Keratinocyte (primary cell): ENCODE measurements around the gene IFFO2. TPM values are rescaled to one million over a fixed set of nuclear protein-coding genes. Genes with fewer than 3 reads are reported as not detected.
A peak's percentile ranks its signal among the peaks of the same experiment; 100 is the strongest.

ENCODE experiments used
- DNase-seq: peaks from one replicate; pipeline ENCODE4 v3.0.0-alpha.2; 2011; ENCODE audit warnings: low read depth, missing footprints, low spot score
- FAIRE-seq: peaks from 2 replicates; lab custom pipeline; 2011; peaks lifted over from hg19 to GRCh38; lab: Jason Lieb, UNC
- H2AFZ ChIP-seq: 2 replicates; pipeline ENCODE4 v1.6.0; 2012; ENCODE audit warnings: low read length, control low read depth, inconsistent platforms; ENCODE audit not compliant: control insufficient read depth
- H3K27ac ChIP-seq: 2 replicates; pipeline ENCODE4 v1.5.1; 2011; ENCODE audit warnings: low read length; ENCODE audit not compliant: control insufficient read depth, insufficient read depth
- H3K27me3 ChIP-seq: 3 replicates; pipeline ENCODE4 v1.6.0; 2011; ENCODE audit warnings: low read length; ENCODE audit not compliant: control insufficient read depth, insufficient read depth; ENCODE audit errors: extremely low read depth
- H3K36me3 ChIP-seq, 2 experiments: 2 replicates in 1 of 2; 3 replicates in 1 of 2; pipeline ENCODE4 v1.5.1; 2011; ENCODE audit warnings: low read length in 2 of 2, mild to moderate bottlenecking in 1 of 2; ENCODE audit not compliant: control insufficient read depth in 2 of 2, insufficient read depth in 2 of 2; ENCODE audit errors: extremely low read depth in 1 of 2
- H3K4me1 ChIP-seq: 3 replicates; pipeline ENCODE4 v1.5.1; 2011; ENCODE audit warnings: low read length; ENCODE audit not compliant: control insufficient read depth, insufficient read depth; ENCODE audit errors: extremely low read depth
- H3K4me2 ChIP-seq: 3 replicates; pipeline ENCODE4 v1.6.0; 2011; ENCODE audit warnings: low read depth, low read length; ENCODE audit not compliant: control insufficient read depth, insufficient read depth; ENCODE audit errors: extremely low read depth
- H3K4me3 ChIP-seq, 3 experiments: fragments of 200-600 bp in 1 of 3; sonication (generic) in 1 of 3; 2 replicates in 2 of 3; 3 replicates in 1 of 3; pipeline ENCODE4 v1.5.1; 2011 to 2016; ENCODE audit warnings: low read length in 3 of 3, mild to moderate bottlenecking in 3 of 3, control low read depth in 2 of 3, inconsistent platforms in 1 of 3, low read depth in 1 of 3, mixed read lengths in 1 of 3, mixed run types in 1 of 3, moderate library complexity in 1 of 3; ENCODE audit not compliant: control insufficient read depth in 2 of 3, insufficient read depth in 2 of 3; ENCODE audit errors: extremely low read depth in 1 of 3
- H3K79me2 ChIP-seq: 2 replicates; pipeline ENCODE4 v1.6.0; 2012; ENCODE audit warnings: low read length; ENCODE audit not compliant: control insufficient read depth, insufficient read depth
- H3K9ac ChIP-seq: 3 replicates; pipeline ENCODE4 v1.6.0; 2011; ENCODE audit warnings: low read length; ENCODE audit not compliant: control insufficient read depth, insufficient read depth; ENCODE audit errors: extremely low read depth
- H3K9me1 ChIP-seq: 3 replicates; pipeline ENCODE4 v1.6.0; 2011; ENCODE audit warnings: low read length; ENCODE audit not compliant: control insufficient read depth, insufficient read depth; ENCODE audit errors: extremely low read depth
- H3K9me3 ChIP-seq: 2 replicates; pipeline ENCODE4 v1.5.1; 2012; ENCODE audit warnings: low read depth, low read length; ENCODE audit not compliant: control insufficient read depth
- H4K20me1 ChIP-seq: 3 replicates; pipeline ENCODE4 v1.6.0; 2011; ENCODE audit warnings: low read length; ENCODE audit not compliant: control insufficient read depth, insufficient read depth; ENCODE audit errors: extremely low read depth
- EZH2 ChIP-seq: IDR thresholded peaks from one replicate; pipeline ENCODE4 v1.6.1; 2012; ENCODE audit warnings: inconsistent platforms, mild to moderate bottlenecking, low read length, moderate library complexity
- dilution Hi-C: fragments of 300-500 bp; cut with MboI; formaldehyde crosslinking; loops from one replicate; pipeline ENCODE4 v1.7.0; 2020; ENCODE audit warnings: low sequenced_read_pairs; ENCODE audit not compliant: extremely low pct_ligation_motif_present
- polyA plus RNA-seq, 5 experiments: library from polyadenylated mRNA; depleted of rRNA in 3 of 5; stranded (reverse) in 3 of 5; stranded (forward) in 1 of 5; unstranded in 1 of 5; fragments of >200 nt; gene quantifications; 1 replicate in 1 of 5; 2 replicates in 3 of 5; 3 replicates in 1 of 5; pipeline versions ENCODE4 v1.2.1 to v1.2.3, GENCODE V29; 2011 to 2012; ENCODE audit warnings: missing spikeins in 2 of 5, low read depth in 1 of 5, low replicate concordance in 1 of 5
- TF ChIP-seq, protein P1 (sequence below), 3 experiments: IDR thresholded peaks in 1 of 3; conservative IDR thresholded peaks in 1 of 3; optimal IDR thresholded peaks in 1 of 3; 2 replicates in 2 of 3; 3 replicates in 1 of 3; pipeline versions ENCODE3 to v1.5.1; 2011; ENCODE audit warnings: low read length in 3 of 3, mild to moderate bottlenecking in 3 of 3, moderate library complexity in 2 of 3, control low read depth in 1 of 3, inconsistent platforms in 1 of 3; ENCODE audit not compliant: insufficient read depth in 2 of 3; ENCODE audit errors: extremely low read depth in 1 of 3

IFFO2 gene
- polyA plus RNA-seq, 1 donor (not counting 4 experiments of a cell fraction or from before 2014, with no cell fraction given), result 57.9 TPM

DNA sequence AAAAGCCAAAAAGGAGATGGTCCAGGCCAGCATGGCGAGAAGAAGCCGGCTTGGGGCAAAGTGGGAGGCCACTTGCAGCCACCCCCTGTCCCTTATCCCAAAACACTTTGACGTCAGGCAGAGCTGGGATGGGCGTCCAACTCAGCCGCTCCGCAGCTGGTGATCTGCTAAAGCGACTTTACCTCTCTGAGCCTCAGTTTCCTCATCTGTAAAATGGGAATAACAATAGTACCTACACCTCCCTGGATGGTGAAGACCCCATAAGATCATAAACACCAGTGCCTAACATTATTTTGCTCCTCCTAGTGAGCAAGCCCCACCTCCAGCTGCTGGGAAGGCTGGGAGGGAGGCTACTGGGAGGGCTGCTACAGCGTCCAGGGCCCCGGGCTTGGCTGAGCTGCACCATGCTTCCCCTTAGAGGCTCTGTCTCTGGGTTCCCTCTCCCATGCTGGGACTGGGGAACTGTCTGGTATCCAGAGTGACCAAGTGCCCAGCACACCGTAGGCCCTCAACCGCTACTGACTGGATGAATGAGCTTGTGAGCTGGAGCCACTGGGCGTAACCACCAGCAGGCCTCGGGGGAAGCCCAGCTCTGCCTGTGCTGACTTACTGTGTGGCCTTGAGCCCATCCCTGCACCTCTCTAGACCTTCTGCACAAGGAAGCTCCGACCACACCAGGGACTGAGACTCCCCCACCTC is 18.3 kb downstream of the IFFO2 start:
- H3K36me3 ChIP-seq, result peaks cover 7 to 25% of the 10 kb centered on the region in 2 experiments
- H3K79me2 ChIP-seq, result peaks cover 96% of the 10 kb centered on the region
- H3K4me2 ChIP-seq, result peak overlapping the region; percentile 60
- no peak overlapping the region for H3K4me3 ChIP-seq
- DNase-seq (no peak), FAIRE-seq (peak; percentile 53)
- peaks cover 2% of the 10 kb centered on the region for H4K20me1 ChIP-seq
- H3K27me3 ChIP-seq, result no peaks in the 10 kb centered on the region
- H3K4me1 ChIP-seq, result peaks cover 75% of the 10 kb centered on the region
- no peaks in the 10 kb centered on the region for H3K9me3 ChIP-seq
- H3K9me1 ChIP-seq, result peaks cover 10% of the 10 kb centered on the region
- peak overlapping the region; percentile 65 for H3K9ac ChIP-seq
- dilution Hi-C loops, result no loop called here
- TF ChIP-seq, protein P1, sequence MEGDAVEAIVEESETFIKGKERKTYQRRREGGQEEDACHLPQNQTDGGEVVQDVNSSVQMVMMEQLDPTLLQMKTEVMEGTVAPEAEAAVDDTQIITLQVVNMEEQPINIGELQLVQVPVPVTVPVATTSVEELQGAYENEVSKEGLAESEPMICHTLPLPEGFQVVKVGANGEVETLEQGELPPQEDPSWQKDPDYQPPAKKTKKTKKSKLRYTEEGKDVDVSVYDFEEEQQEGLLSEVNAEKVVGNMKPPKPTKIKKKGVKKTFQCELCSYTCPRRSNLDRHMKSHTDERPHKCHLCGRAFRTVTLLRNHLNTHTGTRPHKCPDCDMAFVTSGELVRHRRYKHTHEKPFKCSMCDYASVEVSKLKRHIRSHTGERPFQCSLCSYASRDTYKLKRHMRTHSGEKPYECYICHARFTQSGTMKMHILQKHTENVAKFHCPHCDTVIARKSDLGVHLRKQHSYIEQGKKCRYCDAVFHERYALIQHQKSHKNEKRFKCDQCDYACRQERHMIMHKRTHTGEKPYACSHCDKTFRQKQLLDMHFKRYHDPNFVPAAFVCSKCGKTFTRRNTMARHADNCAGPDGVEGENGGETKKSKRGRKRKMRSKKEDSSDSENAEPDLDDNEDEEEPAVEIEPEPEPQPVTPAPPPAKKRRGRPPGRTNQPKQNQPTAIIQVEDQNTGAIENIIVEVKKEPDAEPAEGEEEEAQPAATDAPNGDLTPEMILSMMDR (optimal IDR thresholded peaks at IDR 0.05 in 1 of 3, IDR thresholded peaks at IDR 0.05 in 1 of 3, conservative IDR thresholded peaks at IDR 0.05 in 1 of 3; ENCODE audit: extremely low read depth in 1 of 3, insufficient read depth in 2 of 3, low read length in 3 of 3), result no peak
- no peak for TF ChIP-seq EZH2
- peak overlapping the region; percentile 93 for H3K27ac ChIP-seq
- no peak overlapping the region for H2AFZ ChIP-seq

DNA sequence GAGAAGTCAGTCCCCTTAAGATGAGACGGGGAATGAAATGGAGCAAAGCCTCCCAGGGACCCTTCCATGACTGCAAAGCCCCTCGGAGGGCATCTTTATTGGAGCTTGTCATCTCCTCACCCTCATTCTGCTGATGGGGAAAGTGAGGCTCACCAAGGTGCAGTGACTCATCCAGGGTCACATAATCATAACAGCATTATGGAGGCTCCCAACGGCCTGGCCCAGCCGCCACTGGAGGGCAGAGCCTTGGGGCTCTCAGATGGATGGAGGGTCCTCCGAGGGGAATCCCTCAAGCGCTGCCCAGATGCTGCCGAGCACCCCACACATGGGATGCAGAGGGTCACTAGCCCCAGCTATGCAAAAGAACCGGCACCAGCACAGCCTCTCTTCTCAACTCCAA is 18.9 kb downstream of the IFFO2 start:
- no peak overlapping the region for H2AFZ ChIP-seq
- H3K9me3 ChIP-seq, result no peaks in the 10 kb centered on the region
- FAIRE-seq, result no peak
- dilution Hi-C loops, result no loop called here
- H3K4me2 ChIP-seq, result peak overlapping the region; percentile 20
- H3K79me2 ChIP-seq, result peaks cover 96% of the 10 kb centered on the region
- no peak for DNase-seq
- peaks cover 10% of the 10 kb centered on the region for H3K9me1 ChIP-seq
- peak overlapping the region; percentile 65 for H3K9ac ChIP-seq
- peaks cover 2% of the 10 kb centered on the region for H4K20me1 ChIP-seq
- no peak overlapping the region for H3K4me3 ChIP-seq
- peaks cover 79% of the 10 kb centered on the region for H3K4me1 ChIP-seq
- TF ChIP-seq EZH2, result no peak
- TF ChIP-seq, protein P1 (optimal IDR thresholded peaks at IDR 0.05 in 1 of 3, IDR thresholded peaks at IDR 0.05 in 1 of 3, conservative IDR thresholded peaks at IDR 0.05 in 1 of 3; ENCODE audit: extremely low read depth in 1 of 3, insufficient read depth in 2 of 3, low read length in 3 of 3), result no peak
- peak overlapping the region; percentile 93 for H3K27ac ChIP-seq
- H3K27me3 ChIP-seq, result no peaks in the 10 kb centered on the region
- peaks cover 7 to 27% of the 10 kb centered on the region in 2 experiments for H3K36me3 ChIP-seq
